Putamen (tissue), 1 donor: ENCODE measurements around the gene KCTD19.

ENCODE experiments used
- DNase-seq: peaks from one replicate; pipeline ENCODE4 v3.0.0-alpha.2; 2016; ENCODE audit warnings: low spot score

The KCTD19 gene

GRCh38 chr16:67242138-67242730 lies 84.3 kb downstream of the KCTD19 start:
- DNase-seq = no peak

DNA sequence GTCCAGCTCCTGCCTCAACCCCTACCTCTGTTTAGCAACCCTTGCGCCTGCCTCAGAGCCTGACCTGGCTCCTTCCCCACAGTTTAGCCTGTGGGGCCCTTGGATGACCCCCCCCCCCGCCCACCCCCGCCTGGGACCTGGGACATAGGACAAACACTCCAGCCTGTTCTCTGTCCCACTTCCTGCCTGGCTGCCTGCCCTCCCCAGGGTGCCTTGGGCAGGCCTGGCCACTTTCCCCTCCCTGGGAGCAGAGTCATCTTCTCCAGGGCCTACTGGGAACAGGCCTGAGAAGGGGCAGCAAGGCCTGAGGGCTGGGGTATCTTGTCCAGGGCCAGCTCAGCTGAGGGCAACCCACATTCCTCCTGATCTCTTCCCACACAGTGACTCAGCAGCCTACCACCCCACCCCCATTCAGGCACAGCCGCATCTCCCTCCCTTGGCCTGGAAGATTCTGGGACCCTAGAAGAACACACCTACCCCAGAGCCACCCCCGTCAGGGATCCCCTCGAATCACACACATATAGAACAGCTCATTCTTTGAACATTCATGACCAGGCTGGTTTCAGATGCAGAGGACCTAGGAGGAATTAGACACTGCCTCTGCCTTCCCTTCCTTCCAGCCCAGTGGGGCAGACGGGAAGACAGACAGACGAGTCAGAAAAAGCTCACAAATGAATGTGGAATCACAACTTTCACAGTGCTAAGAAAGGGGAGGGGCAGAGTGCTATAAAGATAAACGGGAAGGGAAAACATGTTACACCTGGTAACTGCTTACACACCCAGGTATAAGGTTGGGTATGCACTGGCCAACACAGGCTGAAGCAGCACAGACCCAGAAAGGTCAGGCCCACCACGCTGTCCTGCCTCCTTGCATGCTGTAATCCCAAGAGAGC lies 85.3 kb downstream of the KCTD19 start:
- no peak for DNase-seq

DNA sequence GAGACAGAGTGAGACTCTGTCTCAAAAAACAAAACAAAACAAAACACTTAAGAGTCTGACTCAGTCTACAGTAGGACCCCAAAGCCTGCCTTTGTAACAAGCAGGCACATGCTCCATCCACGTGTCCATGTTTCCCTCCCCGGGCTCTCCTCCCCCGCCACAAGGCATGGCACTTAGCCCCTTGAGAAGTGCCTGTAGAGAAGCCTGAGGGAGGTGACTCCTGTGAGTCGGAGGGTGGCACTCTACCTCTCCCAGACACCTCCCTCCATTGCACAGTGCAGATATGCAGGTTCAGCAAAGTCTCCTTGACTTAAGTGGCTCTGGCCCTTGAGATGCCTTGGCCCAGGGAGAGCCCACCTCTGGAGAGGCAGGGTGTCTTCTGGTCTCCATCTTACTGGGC lies 86.0 kb downstream of the KCTD19 start:
- DNase-seq = no peak
